GM23338 (cell line): ENCODE data around the gene MAP2K5. TPM values are rescaled to one million over a fixed set of nuclear protein-coding genes. Genes with fewer than 3 reads are reported as not detected.

ENCODE experiments used
- ATAC-seq: fragments of 200-7000 bp; cut with Tn5 transposase; 3 replicates; pipeline ENCODE4 v1.9.1; 2020
- DNase-seq: peaks from one replicate; pipeline ENCODE4 v3.0.0-alpha.2; 2015; ENCODE audit warnings: low spot score
- H2AFZ ChIP-seq: fragments of 200-600 bp; sonication (generic); 2 replicates; pipeline ENCODE4 v1.8.0; 2016; ENCODE audit warnings: antibody characterized with exemption, mild to moderate bottlenecking, moderate library complexity
- H3F3A ChIP-seq: fragments of 200-600 bp; sonication (generic); replicated peaks from 2 replicates; pipeline ENCODE4 v1.8.0; 2017; ENCODE audit warnings: antibody characterized with exemption, mixed run types, low read depth
- H3K27ac ChIP-seq: fragments of 200-600 bp; sonication (generic); 2 replicates; pipeline ENCODE4 v1.6.1; 2016; ENCODE audit warnings: low read depth
- H3K27me3 ChIP-seq: fragments of 200-600 bp; sonication (generic); 2 replicates; pipeline ENCODE4 v1.8.0; 2016; ENCODE audit warnings: mild to moderate bottlenecking, mixed run types, moderate library complexity; ENCODE audit not compliant: insufficient read depth
- H3K36me3 ChIP-seq: fragments of 200-600 bp; sonication (generic); 2 replicates; pipeline ENCODE4 v1.8.0; 2016; ENCODE audit warnings: mild to moderate bottlenecking; ENCODE audit not compliant: insufficient read depth
- H3K4me1 ChIP-seq: fragments of 200-600 bp; sonication (generic); 2 replicates; pipeline ENCODE4 v1.8.0; 2016; ENCODE audit warnings: mild to moderate bottlenecking, moderate library complexity; ENCODE audit not compliant: insufficient read depth
- H3K4me2 ChIP-seq: fragments of 200-600 bp; sonication (generic); 2 replicates; pipeline ENCODE4 v1.7.1; 2017; ENCODE audit warnings: mixed run types
- H3K4me3 ChIP-seq: fragments of 200-600 bp; sonication (generic); 2 replicates; pipeline ENCODE4 v1.6.1; 2016; ENCODE audit warnings: mixed run types
- H3K79me2 ChIP-seq: fragments of 200-600 bp; sonication (generic); replicated peaks from 2 replicates; pipeline ENCODE4 v1.8.0; 2017; ENCODE audit warnings: mild to moderate bottlenecking; ENCODE audit not compliant: insufficient read depth
- H3K9me2 ChIP-seq: fragments of 200-600 bp; sonication (generic); 2 replicates; pipeline ENCODE4 v1.8.0; 2017; ENCODE audit not compliant: insufficient read depth
- H4K20me1 ChIP-seq: fragments of 200-600 bp; sonication (generic); replicated peaks from 2 replicates; pipeline ENCODE4 v1.8.0; 2017; ENCODE audit warnings: mild to moderate bottlenecking; ENCODE audit not compliant: insufficient read depth
- H3K27ac Mint-ChIP-seq: 2 replicates; pipeline ENCODE4 v1.8.0; 2020; ENCODE audit warnings: inconsistent platforms, mild to moderate bottlenecking, moderate library complexity, mixed read lengths
- H3K27me3 Mint-ChIP-seq: 3 replicates; pipeline ENCODE4 v1.8.0; 2022; ENCODE audit warnings: low read depth, mild to moderate bottlenecking, moderate library complexity, mixed read lengths, inconsistent platforms; ENCODE audit not compliant: insufficient read depth, poor library complexity
- H3K36me3 Mint-ChIP-seq: 3 replicates; pipeline ENCODE4 v1.8.0; 2021; ENCODE audit warnings: low read depth, mild to moderate bottlenecking, inconsistent platforms, moderate library complexity, mixed read lengths
- H3K4me1 Mint-ChIP-seq: 3 replicates; pipeline ENCODE4 v1.8.0; 2020; ENCODE audit warnings: mild to moderate bottlenecking, inconsistent platforms, mixed read lengths
- H3K4me3 Mint-ChIP-seq: 3 replicates; pipeline ENCODE4 v1.8.0; 2021; ENCODE audit warnings: moderate library complexity, mild to moderate bottlenecking, inconsistent platforms, mixed read lengths
- H3K9me3 Mint-ChIP-seq: 3 replicates; pipeline ENCODE4 v1.8.0; 2020; ENCODE audit warnings: moderate library complexity, mild to moderate bottlenecking, inconsistent platforms, mixed read lengths
- CREB1 ChIP-seq: fragments of 250-450 bp; sonication (Bioruptor Pico); IDR thresholded peaks from 2 replicates; pipeline ENCODE4 v1.5.0; 2020; ENCODE audit warnings: low read depth, mild to moderate bottlenecking, moderate library complexity
- CTCF ChIP-seq, 2 experiments: fragments of 200-600 bp in 1 of 2; sonication (generic) in 1 of 2; conservative IDR thresholded peaks; 2 replicates each; pipeline versions ENCODE4 v1.5.1 to v1.6.1; 2016 to 2017; ENCODE audit warnings: antibody characterized with exemption in 2 of 2, low read depth in 2 of 2, mild to moderate bottlenecking in 2 of 2, moderate library complexity in 1 of 2
- ETS1 ChIP-seq: IDR thresholded peaks from 2 replicates; pipeline ENCODE4 v1.6.1; 2016; ENCODE audit warnings: antibody characterized with exemption
- EZH2 ChIP-seq: fragments of 200-600 bp; sonication (generic); IDR thresholded peaks from one replicate; pipeline ENCODE4 v1.8.0; 2017; ENCODE audit warnings: antibody characterized with exemption, mild to moderate bottlenecking, low read depth; ENCODE audit not compliant: unreplicated experiment
- EZH2phosphoT487 ChIP-seq: fragments of 200-600 bp; sonication (generic); IDR thresholded peaks from one replicate; pipeline ENCODE4 v1.8.1; 2018; ENCODE audit warnings: antibody characterized with exemption; ENCODE audit not compliant: unreplicated experiment
- JUNB ChIP-seq: IDR thresholded peaks from one replicate; pipeline ENCODE4 v1.6.1; 2016; ENCODE audit warnings: antibody characterized with exemption; ENCODE audit not compliant: unreplicated experiment
- NANOG ChIP-seq: IDR thresholded peaks from 2 replicates; pipeline ENCODE4 v1.6.1; 2016; ENCODE audit warnings: antibody characterized with exemption, borderline replicate concordance
- POLR2AphosphoS5 ChIP-seq: IDR thresholded peaks from 2 replicates; pipeline ENCODE4 v1.6.1; 2016; ENCODE audit warnings: antibody characterized with exemption, low read depth
- REST ChIP-seq: IDR thresholded peaks from one replicate; pipeline ENCODE4 v1.6.1; 2018; ENCODE audit warnings: antibody characterized with exemption; ENCODE audit not compliant: unreplicated experiment
- STAT1 ChIP-seq: IDR thresholded peaks from one replicate; pipeline ENCODE4 v1.6.1; 2016; ENCODE audit warnings: antibody characterized with exemption; ENCODE audit not compliant: unreplicated experiment
- ZNF114 ChIP-seq: fragments of 250-450 bp; sonication (Bioruptor Pico); IDR thresholded peaks from 2 replicates; pipeline ENCODE4 v1.5.0; 2020; ENCODE audit warnings: mild to moderate bottlenecking, moderate library complexity
- ZNF331 ChIP-seq: fragments of 250-450 bp; sonication (Bioruptor Pico); IDR thresholded peaks from 2 replicates; pipeline ENCODE4 v1.5.0; 2020; ENCODE audit warnings: low read depth, mild to moderate bottlenecking, moderate library complexity
- ZNF462 ChIP-seq: fragments of 250-450 bp; sonication (Bioruptor Pico); IDR thresholded peaks from 2 replicates; pipeline ENCODE4 v1.5.0; 2020; ENCODE audit warnings: mild to moderate bottlenecking, moderate library complexity
- polyA plus RNA-seq: library from polyadenylated mRNA; unstranded; fragments of >200 nt; fragmentation: Nextera tagmentation; extraction: Ambion mirVana; gene quantifications from 2 replicates; pipeline ENCODE4 v1.2.1, GENCODE V29; 2016
- total RNA-seq: library from RNA; depleted of rRNA; stranded (reverse); fragments of >200 nt; shearing (Covaris generic); gene quantifications from 2 replicates; pipeline ENCODE4 v1.2.3, GENCODE V29; 2014

MAP2K5 gene
- total and polyA plus RNA-seq, 2 experiments from 2014 or later = 6.5 to 13.6 TPM

- no peak overlapping the region for H3K4me2 ChIP-seq
- no peaks in the 10 kb centered on the region for H4K20me1 ChIP-seq
- no peak overlapping the region for H3K4me3 ChIP-seq
- H3K9me3 Mint-ChIP-seq = no peaks in the 10 kb centered on the region
- H3K27ac ChIP-seq = no peak overlapping the region
- H3F3A ChIP-seq = no peaks in the 10 kb centered on the region
- H3K4me1 ChIP-seq = no peaks in the 10 kb centered on the region; the same call in 1 of the 2 replicates
- H3K27me3 Mint-ChIP-seq = no peaks in the 10 kb centered on the region
- H3K27me3 ChIP-seq = no peaks in the 10 kb centered on the region
- ATAC-seq = no peak
- no peaks in the 10 kb centered on the region for H3K36me3 Mint-ChIP-seq
- TF ChIP-seq ZNF114 (no peak), CREB1 (no peak), EZH2phosphoT487 (no peak), ETS1 (no peak), JUNB (no peak), POLR2AphosphoS5 (no peak), REST (no peak), NANOG (no peak), ZNF462 (CRISPR knock-in tag) (no peak), CTCF (conservative IDR thresholded peaks at IDR 0.05; ENCODE audit: low read depth in 2 of 2) (no peak), EZH2 (no peak), ZNF331 (CRISPR knock-in tag) (no peak), STAT1 (no peak)
- no peak overlapping the region for H2AFZ ChIP-seq
- no peaks in the 10 kb centered on the region for H3K9me2 ChIP-seq
- no peaks in the 10 kb centered on the region for H3K36me3 ChIP-seq
- no peaks in the 10 kb centered on the region for H3K79me2 ChIP-seq
- H3K27ac Mint-ChIP-seq = no peak overlapping the region
- no peak for DNase-seq
- no peak overlapping the region for H3K4me3 Mint-ChIP-seq
- peaks cover 7% of the 10 kb centered on the region; the same call in 2 of the 3 replicates for H3K4me1 Mint-ChIP-seq
Observed at GRCh38 chr15:67531379-67531914, 11.1 kb upstream of the MAP2K5 start.
